ENCODE measurements around the gene MPP2. TPM values are rescaled to one million over a fixed set of nuclear protein-coding genes. Genes with fewer than 3 reads are reported as not detected.
"Not testable (repeated sequence)": the region's sequence is repeated elsewhere in the genome, so short reads cannot be mapped to it uniquely, and the experiment has no call there.

The MPP2 gene
- total RNA-seq, 1 donor = under 0.01 TPM

DNA sequence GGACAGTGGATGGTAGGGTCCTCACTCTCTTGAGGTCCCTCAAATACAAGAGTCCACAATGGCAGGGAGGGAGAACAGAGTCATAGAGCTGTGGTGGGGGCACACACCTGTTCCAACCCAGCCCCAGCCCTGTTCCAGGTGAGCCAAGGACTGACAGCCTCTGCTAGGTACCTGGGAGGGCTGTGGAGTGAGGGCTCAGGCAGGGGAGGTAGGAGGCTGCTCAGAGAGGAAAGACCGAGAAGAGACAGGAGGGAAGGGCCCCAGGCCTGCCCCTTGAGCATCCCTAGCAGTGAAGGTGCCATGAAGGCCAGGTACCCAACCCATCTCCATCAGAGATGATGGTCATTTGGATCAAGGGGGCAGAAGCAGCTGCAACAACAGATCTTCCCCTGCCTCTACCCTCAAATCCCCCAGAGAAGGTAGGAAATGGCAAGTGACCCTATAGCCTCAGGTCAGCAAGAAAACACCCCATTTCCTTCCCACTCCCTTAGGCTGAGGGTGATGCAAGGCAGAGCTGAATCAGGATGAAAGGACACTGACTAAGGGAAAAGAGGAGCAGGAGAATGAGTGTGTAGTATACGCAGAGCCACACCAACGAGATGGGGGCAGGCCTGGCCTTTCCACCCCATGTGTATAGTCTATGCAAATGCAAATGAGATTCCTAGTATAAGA lies 31.7 kb downstream of the MPP2 start:
- TF ChIP-seq, protein P1, sequence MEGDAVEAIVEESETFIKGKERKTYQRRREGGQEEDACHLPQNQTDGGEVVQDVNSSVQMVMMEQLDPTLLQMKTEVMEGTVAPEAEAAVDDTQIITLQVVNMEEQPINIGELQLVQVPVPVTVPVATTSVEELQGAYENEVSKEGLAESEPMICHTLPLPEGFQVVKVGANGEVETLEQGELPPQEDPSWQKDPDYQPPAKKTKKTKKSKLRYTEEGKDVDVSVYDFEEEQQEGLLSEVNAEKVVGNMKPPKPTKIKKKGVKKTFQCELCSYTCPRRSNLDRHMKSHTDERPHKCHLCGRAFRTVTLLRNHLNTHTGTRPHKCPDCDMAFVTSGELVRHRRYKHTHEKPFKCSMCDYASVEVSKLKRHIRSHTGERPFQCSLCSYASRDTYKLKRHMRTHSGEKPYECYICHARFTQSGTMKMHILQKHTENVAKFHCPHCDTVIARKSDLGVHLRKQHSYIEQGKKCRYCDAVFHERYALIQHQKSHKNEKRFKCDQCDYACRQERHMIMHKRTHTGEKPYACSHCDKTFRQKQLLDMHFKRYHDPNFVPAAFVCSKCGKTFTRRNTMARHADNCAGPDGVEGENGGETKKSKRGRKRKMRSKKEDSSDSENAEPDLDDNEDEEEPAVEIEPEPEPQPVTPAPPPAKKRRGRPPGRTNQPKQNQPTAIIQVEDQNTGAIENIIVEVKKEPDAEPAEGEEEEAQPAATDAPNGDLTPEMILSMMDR (IDR thresholded peaks at IDR 0.05; ENCODE audit: insufficient read depth, low read depth, low read length) = no peak
- no peak for DNase-seq (ENCODE audit: low read depth)
- H3K4me3 ChIP-seq (ENCODE audit: low read depth, low read length) = no peak overlapping the region

- DNase-seq (ENCODE audit: low read depth) = no peak
- TF ChIP-seq, protein P1 (IDR thresholded peaks at IDR 0.05; ENCODE audit: insufficient read depth, low read depth, low read length) = no peak
- H3K4me3 ChIP-seq (ENCODE audit: low read depth, low read length) = no peak overlapping the region
Measured at GRCh38 chr17:43874293-43874692, 33.0 kb downstream of the MPP2 start.

DNA sequence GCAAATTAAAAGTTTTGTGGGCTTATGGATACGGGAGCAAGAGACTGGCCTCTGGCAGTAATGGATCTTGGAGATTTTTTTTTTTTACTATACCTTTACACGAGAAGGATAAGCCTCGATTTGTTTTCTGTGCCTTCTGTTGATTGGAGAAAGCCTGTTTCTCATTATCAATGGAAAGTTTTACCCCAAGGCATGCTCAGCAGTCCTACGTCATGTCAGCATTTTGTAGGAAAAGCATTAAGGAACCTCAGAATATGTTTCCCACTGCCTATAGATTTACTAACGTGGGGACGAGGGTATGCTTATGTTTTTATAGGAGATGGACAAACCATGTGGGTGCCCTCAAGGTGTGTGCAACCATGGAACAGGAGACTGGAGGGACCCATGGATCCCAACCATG lies 33.5 kb downstream of the MPP2 start:
- TF ChIP-seq, protein P1 (IDR thresholded peaks at IDR 0.05; ENCODE audit: insufficient read depth, low read depth, low read length) = no peak
- no peak overlapping the region for H3K4me3 ChIP-seq (ENCODE audit: low read depth, low read length)
- DNase-seq (ENCODE audit: low read depth) = no peak

DNA sequence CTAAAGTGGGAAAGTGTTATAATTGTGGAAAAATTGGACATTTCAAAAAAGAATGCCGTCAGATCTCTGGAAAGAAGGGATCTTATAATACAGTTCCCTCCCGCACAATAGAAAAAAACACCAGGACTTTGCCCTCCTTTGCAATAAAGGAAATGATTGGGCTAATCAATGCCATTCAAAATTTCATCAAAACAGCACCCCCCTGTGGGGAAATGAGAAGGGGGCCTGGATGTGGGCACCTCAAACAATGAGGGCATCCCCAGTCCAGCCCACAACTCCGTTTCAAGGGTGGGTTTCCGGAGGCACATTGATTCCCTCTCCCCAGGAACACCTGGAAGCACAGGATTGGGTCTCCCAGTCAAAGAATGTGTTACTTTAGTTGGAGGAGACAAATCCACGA lies 34.2 kb downstream of the MPP2 start:
- TF ChIP-seq, protein P1 (IDR thresholded peaks at IDR 0.05; ENCODE audit: insufficient read depth, low read depth, low read length) = no peak
- no peak overlapping the region for H3K4me3 ChIP-seq (ENCODE audit: low read depth, low read length)
- no peak for DNase-seq (ENCODE audit: low read depth)

GRCh38 chr17:43871946-43872690 lies 35.2 kb downstream of the MPP2 start:
- DNase-seq (ENCODE audit: low read depth) = no peak
- TF ChIP-seq, protein P1 (IDR thresholded peaks at IDR 0.05; ENCODE audit: insufficient read depth, low read depth, low read length) = no peak
- peak overlapping the region; percentile 40 for H3K4me3 ChIP-seq (ENCODE audit: low read depth, low read length)

- DNase-seq (ENCODE audit: low read depth) = not testable (repeated sequence)
Measured at GRCh38 chr17:43869031-43869430, 38.3 kb downstream of the MPP2 start.

GRCh38 chr17:43868226-43868994 lies 38.9 kb downstream of the MPP2 start:
- no peak overlapping the region for H3K4me3 ChIP-seq (ENCODE audit: low read depth, low read length)
- no peak for DNase-seq (ENCODE audit: low read depth)
- TF ChIP-seq, protein P1 (IDR thresholded peaks at IDR 0.05; ENCODE audit: insufficient read depth, low read depth, low read length) = no peak

More at GRCh38 chr17:43869031-43869430, 38.3 kb downstream of the MPP2 start:
- H3K4me3 ChIP-seq (ENCODE audit: low read depth, low read length) = not testable (repeated sequence)

Data from fibroblast of villous mesenchyme (primary cell).